ENCODE results near the gene EFNA5. TPM values are rescaled to one million over a fixed set of nuclear protein-coding genes. Genes with fewer than 3 reads are reported as not detected.

EFNA5 gene
- total RNA-seq, 2 donors from 2014 or later: 5.6 to 7.2 TPM

- no peaks in the 10 kb centered on the region for H3K27me3 ChIP-seq (replicated peaks; ENCODE audit: insufficient read depth)
- no peak for DNase-seq (ENCODE audit: low spot score)
- no peak overlapping the region for H3K27ac ChIP-seq
- H3K4me1 ChIP-seq (replicated peaks): no peaks in the 10 kb centered on the region
- intact Hi-C loops (cut with DNase I): no loop called here
- H3K36me3 ChIP-seq: no peaks in the 10 kb centered on the region
- 84% methylated on average over 2 of the region's 2 CpGs for WGBS
- H3K4me3 ChIP-seq: no peak overlapping the region
- TF ChIP-seq POLR2AphosphoS5 (IDR thresholded peaks at IDR 0.05) (no peak), POLR2A (IDR thresholded peaks at IDR 0.05) (no peak), CTCF (IDR thresholded peaks at IDR 0.05) (no peak)
- no peaks in the 10 kb centered on the region for H3K9me3 ChIP-seq
Measured at GRCh38 chr5:107331882-107332281, 338.9 kb downstream of the EFNA5 start.

- no peaks in the 10 kb centered on the region for H3K9me3 ChIP-seq
- H3K27ac ChIP-seq: no peak overlapping the region
- intact Hi-C loops (cut with DNase I): no loop called here
Measured at GRCh38 chr5:107331312-107331711, 339.4 kb downstream of the EFNA5 start.

GRCh38 chr5:107330903-107331302 lies 339.8 kb downstream of the EFNA5 start:
- DNase-seq (ENCODE audit: low spot score): no peak
- H3K27ac ChIP-seq: no peak overlapping the region
- H3K36me3 ChIP-seq: no peaks in the 10 kb centered on the region
- no peaks in the 10 kb centered on the region for H3K9me3 ChIP-seq
- intact Hi-C loops (cut with DNase I): no loop called here
- no peaks in the 10 kb centered on the region for H3K27me3 ChIP-seq (replicated peaks; ENCODE audit: insufficient read depth)
- H3K4me1 ChIP-seq (replicated peaks): no peaks in the 10 kb centered on the region
- no peak overlapping the region for H3K4me3 ChIP-seq
- TF ChIP-seq POLR2A (IDR thresholded peaks at IDR 0.05): no peak
- no peak for TF ChIP-seq POLR2AphosphoS5 (IDR thresholded peaks at IDR 0.05)
- no peak for TF ChIP-seq CTCF (IDR thresholded peaks at IDR 0.05)
- 92% methylated on average over 9 of the region's 9 CpGs for WGBS

More at GRCh38 chr5:107331312-107331711, 339.4 kb downstream of the EFNA5 start:
- Histone ChIP-seq H3K36me3 (no peaks in the 10 kb centered on the region), H3K4me3 (no peak overlapping the region), H3K4me1 (replicated peaks) (no peaks in the 10 kb centered on the region), H3K27me3 (replicated peaks; ENCODE audit: insufficient read depth) (no peaks in the 10 kb centered on the region)
- no peak for DNase-seq (ENCODE audit: low spot score)
- TF ChIP-seq POLR2A (IDR thresholded peaks at IDR 0.05) (no peak), CTCF (IDR thresholded peaks at IDR 0.05) (no peak), POLR2AphosphoS5 (IDR thresholded peaks at IDR 0.05) (no peak)
- WGBS: 83% methylated on average over 1 of the region's 1 CpG

GRCh38 chr5:107329850-107330249 lies 340.9 kb downstream of the EFNA5 start:
- no peak for DNase-seq (ENCODE audit: low spot score)
- Histone ChIP-seq H3K27me3 (replicated peaks; ENCODE audit: insufficient read depth) (no peaks in the 10 kb centered on the region), H3K4me1 (replicated peaks) (no peaks in the 10 kb centered on the region), H3K9me3 (no peaks in the 10 kb centered on the region), H3K27ac (no peak overlapping the region), H3K36me3 (no peaks in the 10 kb centered on the region), H3K4me3 (no peak overlapping the region)
- no peak for TF ChIP-seq POLR2AphosphoS5 (IDR thresholded peaks at IDR 0.05)
- TF ChIP-seq CTCF (IDR thresholded peaks at IDR 0.05): no peak
- no peak for TF ChIP-seq POLR2A (IDR thresholded peaks at IDR 0.05)
- intact Hi-C loops (cut with DNase I): no loop called here

Data from prostate gland (tissue), 2 donors.